Measurements from ENCODE around the gene LRRC57. TPM values are rescaled to one million over a fixed set of nuclear protein-coding genes. Genes with fewer than 3 reads are reported as not detected.

LRRC57 gene
- total RNA-seq, 1 donor from 2014 or later: 14.7 TPM

DNA sequence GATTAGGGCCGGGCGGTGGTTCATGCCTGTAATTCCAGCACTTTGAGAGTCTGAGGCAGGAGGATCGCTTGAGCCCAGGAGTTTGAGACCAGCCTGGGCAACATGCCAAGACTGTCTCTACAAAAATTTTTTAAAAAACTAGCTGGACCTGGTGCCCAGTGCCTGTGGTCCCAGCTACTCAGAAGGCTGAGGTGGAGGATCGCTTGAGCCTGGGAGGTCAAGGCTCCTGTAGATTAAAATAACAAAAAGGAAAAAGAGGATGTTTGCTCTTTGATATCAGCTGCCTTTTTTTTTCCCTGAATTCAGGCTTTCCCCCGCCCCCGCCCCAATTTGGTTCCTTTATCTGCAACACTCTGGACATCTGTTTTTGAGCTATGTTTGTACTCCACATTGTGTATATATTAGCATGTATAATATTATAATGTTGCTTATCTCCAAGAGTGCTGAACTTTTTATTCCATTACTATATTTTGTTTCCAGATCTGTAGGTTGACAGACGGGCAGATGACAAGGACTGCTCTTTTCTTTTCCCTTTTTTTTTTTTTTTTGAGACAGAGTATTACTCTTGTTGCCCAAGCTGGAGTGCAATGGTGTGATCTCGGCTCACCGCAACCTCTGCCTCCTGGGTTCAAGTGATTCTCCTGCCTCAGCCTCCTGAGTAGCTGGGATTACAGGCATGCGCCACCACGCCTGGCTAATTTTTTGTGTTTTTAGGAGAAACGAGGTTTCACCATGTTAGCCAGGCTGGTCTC lies 48.6 kb downstream of the LRRC57 start:
- no peak for DNase-seq (ENCODE audit: low read depth)
- no peak overlapping the region for H3K4me3 ChIP-seq (ENCODE audit: low read depth, low read length)
- TF ChIP-seq, protein P1, sequence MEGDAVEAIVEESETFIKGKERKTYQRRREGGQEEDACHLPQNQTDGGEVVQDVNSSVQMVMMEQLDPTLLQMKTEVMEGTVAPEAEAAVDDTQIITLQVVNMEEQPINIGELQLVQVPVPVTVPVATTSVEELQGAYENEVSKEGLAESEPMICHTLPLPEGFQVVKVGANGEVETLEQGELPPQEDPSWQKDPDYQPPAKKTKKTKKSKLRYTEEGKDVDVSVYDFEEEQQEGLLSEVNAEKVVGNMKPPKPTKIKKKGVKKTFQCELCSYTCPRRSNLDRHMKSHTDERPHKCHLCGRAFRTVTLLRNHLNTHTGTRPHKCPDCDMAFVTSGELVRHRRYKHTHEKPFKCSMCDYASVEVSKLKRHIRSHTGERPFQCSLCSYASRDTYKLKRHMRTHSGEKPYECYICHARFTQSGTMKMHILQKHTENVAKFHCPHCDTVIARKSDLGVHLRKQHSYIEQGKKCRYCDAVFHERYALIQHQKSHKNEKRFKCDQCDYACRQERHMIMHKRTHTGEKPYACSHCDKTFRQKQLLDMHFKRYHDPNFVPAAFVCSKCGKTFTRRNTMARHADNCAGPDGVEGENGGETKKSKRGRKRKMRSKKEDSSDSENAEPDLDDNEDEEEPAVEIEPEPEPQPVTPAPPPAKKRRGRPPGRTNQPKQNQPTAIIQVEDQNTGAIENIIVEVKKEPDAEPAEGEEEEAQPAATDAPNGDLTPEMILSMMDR (conservative IDR thresholded peaks at IDR 0.05; ENCODE audit: low read depth, low read length): no peak

DNA sequence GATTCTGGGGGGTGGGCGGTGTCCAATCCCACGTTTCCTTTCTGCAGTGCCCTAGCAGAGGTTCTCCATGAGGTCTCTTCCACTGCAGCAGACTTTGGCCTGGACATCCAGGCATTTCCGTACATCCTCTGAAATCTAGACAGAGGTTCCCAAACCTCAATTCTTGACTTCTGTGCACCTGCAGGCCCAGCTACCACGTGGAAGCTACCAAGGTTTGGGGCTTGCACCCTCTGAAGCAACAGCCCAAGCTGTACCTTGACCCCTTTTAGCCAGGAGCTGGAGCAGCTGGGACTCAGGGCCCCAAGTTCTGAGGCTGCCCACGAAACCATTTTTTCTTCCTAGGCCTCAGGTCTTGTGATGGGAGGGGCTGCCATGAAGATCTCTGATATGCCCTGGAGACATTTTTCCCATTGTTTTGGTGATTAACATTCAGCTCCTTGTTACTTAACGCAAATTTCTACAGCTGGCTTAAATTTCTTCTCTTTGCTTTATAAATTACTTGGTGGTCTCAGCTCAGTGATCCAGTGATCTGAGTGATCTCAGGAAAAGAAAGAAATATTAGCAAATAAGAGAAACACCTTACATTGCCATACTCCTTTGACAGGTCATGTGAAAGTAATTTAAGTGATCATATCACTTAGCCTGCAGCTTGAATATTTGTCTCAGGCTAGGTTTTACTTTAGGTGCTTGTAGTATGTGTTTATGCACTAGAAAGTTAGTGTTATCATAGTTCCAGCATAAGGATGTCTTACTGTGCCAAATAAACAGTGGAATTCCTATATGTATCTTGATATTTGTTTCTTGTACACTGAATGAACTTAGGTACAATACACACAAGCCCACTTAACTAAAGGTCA lies 50.2 kb downstream of the LRRC57 start:
- H3K4me3 ChIP-seq (ENCODE audit: low read depth, low read length): no peak overlapping the region
- TF ChIP-seq, protein P1 (conservative IDR thresholded peaks at IDR 0.05; ENCODE audit: low read depth, low read length): no peak
- no peak for DNase-seq (ENCODE audit: low read depth)

DNA sequence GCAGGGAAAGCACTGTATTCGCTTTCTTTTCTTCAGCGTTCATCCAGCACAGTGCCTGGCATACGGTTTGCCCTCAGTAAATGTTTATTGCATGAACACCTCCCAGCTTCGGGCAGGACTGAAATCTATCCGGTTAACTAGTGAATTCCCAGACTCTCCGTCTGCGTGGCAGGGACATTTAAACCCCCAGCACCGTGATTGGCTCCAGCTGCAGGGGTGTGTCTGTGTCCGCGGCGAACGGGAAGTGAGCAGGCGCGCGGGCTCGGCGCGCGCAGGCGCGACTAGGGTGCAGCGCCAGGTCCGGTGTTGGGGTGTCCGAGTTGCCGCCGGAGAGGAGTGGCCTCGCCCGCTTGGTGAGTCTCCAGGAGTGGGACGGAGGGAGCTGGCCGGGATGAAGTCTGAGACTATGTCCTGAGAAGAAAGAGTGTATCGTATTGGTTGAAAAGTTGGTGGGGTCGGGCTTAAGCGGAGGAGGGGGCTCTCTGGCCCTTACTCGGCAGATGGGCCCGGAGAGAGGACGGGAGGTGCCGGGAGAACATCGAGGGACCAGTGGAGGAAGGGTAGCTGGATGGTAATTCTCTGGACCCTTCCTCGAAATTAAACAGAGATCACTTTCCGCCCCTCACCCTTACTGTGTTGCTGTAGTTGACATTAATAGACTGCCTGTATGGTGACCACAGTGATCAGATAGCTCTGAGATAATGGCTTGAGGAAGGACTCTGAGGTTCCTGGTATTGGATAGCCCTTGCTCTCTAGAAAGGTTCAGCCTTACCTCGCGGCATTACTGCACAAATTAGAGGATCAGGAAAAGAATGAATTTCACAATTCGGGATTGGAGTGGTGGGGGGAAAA lies 53.0 kb downstream of the LRRC57 start, which contains the start of gene SNAP23:
Gene SNAP23, plus strand, starts transcription at position 274 of the 852 bp plus-strand sequence. CDS start 16,213 bp downstream, outside the sequence.
- TF ChIP-seq, protein P1 (conservative IDR thresholded peaks at IDR 0.05; ENCODE audit: low read depth, low read length): no peak
- peak within 1 kb of the TSS; percentile 97 for H3K4me3 ChIP-seq (ENCODE audit: low read depth, low read length)
- DNase-seq (ENCODE audit: low read depth): peak; percentile 76

DNA sequence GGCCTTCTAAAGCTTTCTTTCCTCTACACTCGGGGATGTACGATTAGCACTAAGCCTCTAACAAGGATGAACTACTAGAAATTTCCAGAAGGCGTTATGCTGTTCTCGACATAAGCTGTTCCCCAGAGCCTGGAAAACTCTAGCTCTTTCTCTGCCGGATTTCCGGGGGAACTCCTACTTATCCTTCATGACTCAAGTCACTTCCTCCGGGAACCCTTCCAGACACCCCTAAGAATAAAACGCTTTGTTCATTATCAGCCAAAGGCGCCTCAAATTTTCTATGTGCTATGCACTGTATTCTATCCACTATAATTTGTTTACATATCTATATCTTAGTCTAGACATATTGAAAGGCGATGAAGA lies 53.6 kb downstream of the LRRC57 start:
- H3K4me3 ChIP-seq (ENCODE audit: low read depth, low read length): peak overlapping the region; percentile 97
- TF ChIP-seq, protein P1 (conservative IDR thresholded peaks at IDR 0.05; ENCODE audit: low read depth, low read length): no peak
- peak; percentile 66 for DNase-seq (ENCODE audit: low read depth)

DNA sequence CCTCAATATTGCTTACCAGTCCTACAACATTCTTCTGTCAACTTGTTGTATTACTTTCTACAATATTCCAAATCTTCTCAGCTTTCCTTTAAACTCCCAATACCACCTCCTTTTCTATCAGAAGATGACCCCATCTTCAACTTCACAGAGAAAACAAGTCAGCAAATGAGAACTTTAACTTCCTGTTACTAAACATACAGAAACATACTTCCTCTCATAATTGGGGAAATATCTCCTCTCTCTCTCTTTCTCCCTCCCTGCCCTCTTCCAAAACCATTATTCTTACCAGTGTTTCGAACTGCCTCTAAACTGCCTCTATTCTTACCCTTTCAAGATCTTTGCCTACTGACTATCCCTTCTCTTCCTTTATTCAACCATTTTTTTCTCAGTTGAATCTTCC lies 54.9 kb downstream of the LRRC57 start:
- no peak overlapping the region for H3K4me3 ChIP-seq (ENCODE audit: low read depth, low read length)
- DNase-seq (ENCODE audit: low read depth): no peak
- TF ChIP-seq, protein P1 (conservative IDR thresholded peaks at IDR 0.05; ENCODE audit: low read depth, low read length): no peak

DNA sequence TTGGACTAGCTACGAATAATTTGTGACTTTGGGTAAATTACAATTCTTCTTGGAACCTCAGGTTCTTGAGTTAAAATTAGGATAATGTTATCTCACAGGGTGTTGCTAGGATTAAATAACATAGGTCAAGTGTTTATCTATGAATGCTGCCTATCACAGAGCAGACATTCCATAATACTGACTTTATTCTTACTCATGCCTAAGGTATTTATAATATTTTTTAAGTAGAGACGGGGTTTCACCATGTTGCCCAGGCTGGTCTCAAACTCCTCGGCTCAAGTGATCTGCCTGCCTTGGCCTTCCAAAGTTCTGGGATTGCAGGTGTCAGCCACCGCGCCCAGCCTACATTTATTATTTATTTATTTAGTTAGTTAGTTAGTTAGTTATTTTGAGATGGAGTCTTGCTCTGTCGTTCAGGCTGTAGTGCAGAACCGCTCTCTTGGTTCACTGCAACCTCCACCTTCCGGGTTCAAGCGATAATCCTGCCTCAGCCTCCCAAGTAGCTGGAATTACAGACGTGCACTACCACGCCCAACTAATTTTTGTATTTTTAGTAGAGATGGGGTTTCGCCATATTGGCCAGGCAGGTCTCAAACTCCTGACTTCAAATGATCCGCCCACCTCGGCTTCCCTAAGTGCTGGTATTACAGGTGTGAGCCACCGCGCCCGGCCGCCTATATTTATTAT lies 56.9 kb downstream of the LRRC57 start:
- DNase-seq (ENCODE audit: low read depth): no peak
- TF ChIP-seq, protein P1 (conservative IDR thresholded peaks at IDR 0.05; ENCODE audit: low read depth, low read length): no peak
- peak overlapping the region; percentile 69 for H3K4me3 ChIP-seq (ENCODE audit: low read depth, low read length)
